Amniotic stem cell (primary cell): ENCODE data around the gene CNPY1.

Experiments
- DNase-seq: peaks from one replicate; lab custom pipeline; 2025; lab: John Stamatoyannopoulos, UW

Gene CNPY1

GRCh38 chr7:155558961-155559360, 12.6 kb upstream of the CNPY1 start:
- no peak for DNase-seq

- no peak for DNase-seq
These were observed 12.0 kb upstream of the CNPY1 start for GRCh38 chr7:155558351-155558750.

- no peak for DNase-seq
These were observed 11.4 kb upstream of the CNPY1 start for GRCh38 chr7:155557778-155558177.

GRCh38 chr7:155556763-155557162, 10.4 kb upstream of the CNPY1 start:
- DNase-seq: no peak

GRCh38 chr7:155555116-155555695, 8.8 kb upstream of the CNPY1 start:
- DNase-seq: no peak

- no peak for DNase-seq
These were observed 7.5 kb upstream of the CNPY1 start for GRCh38 chr7:155553871-155554270.

- no peak for DNase-seq
These were observed 5.6 kb upstream of the CNPY1 start for GRCh38 chr7:155551785-155552611.

GRCh38 chr7:155550916-155551315, 4.6 kb upstream of the CNPY1 start:
- no peak for DNase-seq

GRCh38 chr7:155549226-155549625, 2.9 kb upstream of the CNPY1 start:
- DNase-seq: no peak

GRCh38 chr7:155547161-155547791, 917 bp upstream of the CNPY1 start:
- DNase-seq: no peak

- no peak for DNase-seq
These were observed 1.0 kb downstream of the CNPY1 start for GRCh38 chr7:155545348-155545747.

- no peak for DNase-seq
These were observed 1.9 kb downstream of the CNPY1 start for GRCh38 chr7:155544485-155544884.

- no peak for DNase-seq
These were observed 2.4 kb downstream of the CNPY1 start for GRCh38 chr7:155543926-155544325.

GRCh38 chr7:155543011-155543876, 3.1 kb downstream of the CNPY1 start:
- no peak for DNase-seq

GRCh38 chr7:155541986-155542675, 4.2 kb downstream of the CNPY1 start:
- DNase-seq: no peak

- no peak for DNase-seq
These were observed 5.8 kb downstream of the CNPY1 start for GRCh38 chr7:155540553-155540952.

GRCh38 chr7:155538293-155538692, 8.1 kb downstream of the CNPY1 start:
- no peak for DNase-seq

GRCh38 chr7:155536451-155536850, 9.9 kb downstream of the CNPY1 start:
- no peak for DNase-seq

- no peak for DNase-seq
These were observed 11.7 kb downstream of the CNPY1 start for GRCh38 chr7:155534691-155535090.

GRCh38 chr7:155533827-155534690, 12.3 kb downstream of the CNPY1 start:
- DNase-seq: no peak
